IMR-90 (cell line): ENCODE measurements around the gene MMEL1. TPM values are rescaled to one million over a fixed set of nuclear protein-coding genes. Genes with fewer than 3 reads are reported as not detected.

Source experiments
- ATAC-seq: fragments of 200-7000 bp; cut with Tn5 transposase; 2 replicates; pipeline ENCODE4 v1.9.1; 2020; ENCODE audit warnings: low read depth, mild to moderate bottlenecking, moderate library complexity
- BruUV-seq: library from RNA; stranded (reverse); fragments of 400-500 nt; replicated peaks from 2 replicates; lab custom pipeline; 2021; lab: Mats Ljungman, UMichigan
- CTCF ChIA-PET: fragments of 300-600 bp; formaldehyde crosslinking; extraction: SDS; loops from one replicate; lab custom pipeline; 2021; ENCODE audit warnings: antibody characterized with exemption; lab: Yijun Ruan, JAX
- POLR2A ChIA-PET: fragments of 300-600 bp; sonication (Branson Sonifier 250); formaldehyde crosslinking; loops from one replicate; lab custom pipeline; 2022; ENCODE audit warnings: antibody characterized with exemption; ENCODE audit not compliant: unreplicated experiment; lab: Charles Lee
- DNase-seq: peaks from one replicate; pipeline ENCODE4 v3.0.0; 2013
- H2AFZ ChIP-seq: replicated peaks from 2 replicates; pipeline ENCODE3; 2013; ENCODE audit warnings: low read length, mild to moderate bottlenecking; ENCODE audit not compliant: poor library complexity
- H2AK5ac ChIP-seq: 2 replicates; pipeline ENCODE4 v1.6.1; 2013; ENCODE audit warnings: low read depth, low read length, inconsistent platforms
- H2AK9ac ChIP-seq: replicated peaks from 2 replicates; pipeline ENCODE3; 2013; ENCODE audit warnings: mild to moderate bottlenecking, low read depth, low read length, moderate library complexity; ENCODE audit not compliant: poor library complexity
- H2BK120ac ChIP-seq: 2 replicates; pipeline ENCODE4 v1.6.1; 2013; ENCODE audit warnings: low read depth, low read length, inconsistent platforms
- H2BK15ac ChIP-seq: 3 replicates; pipeline ENCODE4 v1.6.1; 2013; ENCODE audit warnings: low read depth, low read length, inconsistent platforms
- H2BK20ac ChIP-seq: 2 replicates; pipeline ENCODE4 v1.6.1; 2013; ENCODE audit warnings: low read depth, mild to moderate bottlenecking, inconsistent platforms, low read length, moderate library complexity
- H2BK5ac ChIP-seq: 2 replicates; pipeline ENCODE4 v1.6.1; 2013; ENCODE audit warnings: mild to moderate bottlenecking, low read depth, low read length, inconsistent platforms; ENCODE audit not compliant: poor library complexity, severe bottlenecking
- H3K14ac ChIP-seq: replicated peaks from 2 replicates; pipeline ENCODE4 v1.6.1; 2013; ENCODE audit warnings: low read depth, low read length, inconsistent platforms
- H3K18ac ChIP-seq: 2 replicates; pipeline ENCODE4 v1.6.1; 2013; ENCODE audit warnings: low read depth, low read length, control low read depth
- H3K23ac ChIP-seq: 2 replicates; pipeline ENCODE4 v1.6.1; 2013; ENCODE audit warnings: low read depth, low read length, inconsistent platforms
- H3K27ac ChIP-seq: 2 replicates; pipeline ENCODE4 v1.5.1; 2013; ENCODE audit warnings: mild to moderate bottlenecking, control low read depth, low read length; ENCODE audit not compliant: insufficient read depth
- H3K27me3 ChIP-seq: 2 replicates; pipeline ENCODE4 v1.6.1; 2013; ENCODE audit warnings: low read length; ENCODE audit not compliant: control insufficient read depth, insufficient read depth
- H3K36me3 ChIP-seq: 2 replicates; pipeline ENCODE4 v1.6.1; 2013; ENCODE audit warnings: low read length, mixed read lengths; ENCODE audit not compliant: control insufficient read depth, insufficient read depth
- H3K4ac ChIP-seq: 2 replicates; pipeline ENCODE4 v1.6.1; 2013; ENCODE audit warnings: low read depth, low read length, inconsistent platforms
- H3K4me1 ChIP-seq: 2 replicates; pipeline ENCODE4 v1.6.1; 2013; ENCODE audit warnings: low read length, mixed read lengths; ENCODE audit not compliant: control insufficient read depth, insufficient read depth
- H3K4me2 ChIP-seq: 2 replicates; pipeline ENCODE4 v1.6.1; 2013; ENCODE audit warnings: low read depth, mild to moderate bottlenecking, control low read depth, low read length, moderate library complexity
- H3K4me3 ChIP-seq: 2 replicates; pipeline ENCODE4 v1.5.1; 2013; ENCODE audit warnings: low read depth, mild to moderate bottlenecking, control low read depth, low read length, moderate library complexity; ENCODE audit not compliant: insufficient read depth
- H3K56ac ChIP-seq: 2 replicates; pipeline ENCODE4 v1.6.1; 2013; ENCODE audit warnings: low read length, inconsistent platforms; ENCODE audit not compliant: insufficient read depth; ENCODE audit errors: extremely low read depth
- H3K79me1 ChIP-seq, 2 experiments: 2 replicates each; pipeline ENCODE4 v1.6.1; 2013; ENCODE audit warnings: low read length in 2 of 2, inconsistent platforms in 1 of 2, low read depth in 1 of 2
- H3K9ac ChIP-seq: 2 replicates; pipeline ENCODE4 v1.6.1; 2013; ENCODE audit warnings: low read depth, low read length, control low read depth
- H3K9me1 ChIP-seq: 2 replicates; pipeline ENCODE4 v1.6.1; 2013; ENCODE audit warnings: low read length, inconsistent platforms; ENCODE audit not compliant: insufficient read depth
- H3K9me3 ChIP-seq: 2 replicates; pipeline ENCODE4 v1.6.1; 2013; ENCODE audit warnings: low read length; ENCODE audit not compliant: control insufficient read depth, insufficient read depth
- H4K20me1 ChIP-seq: 2 replicates; pipeline ENCODE4 v1.6.1; 2013; ENCODE audit warnings: low read length, inconsistent platforms; ENCODE audit not compliant: insufficient read depth
- H4K5ac ChIP-seq: 2 replicates; pipeline ENCODE4 v1.6.1; 2013; ENCODE audit warnings: mild to moderate bottlenecking, low read depth, low read length, control low read depth
- H4K8ac ChIP-seq, 2 experiments: 2 replicates each; pipeline ENCODE4 v1.6.1; 2013; ENCODE audit warnings: low read depth in 2 of 2, low read length in 2 of 2, control low read depth in 1 of 2, inconsistent platforms in 1 of 2
- H4K91ac ChIP-seq: 2 replicates; pipeline ENCODE4 v1.6.1; 2013; ENCODE audit warnings: low read depth, low read length, inconsistent platforms; ENCODE audit not compliant: insufficient read depth
- CEBPB ChIP-seq: IDR thresholded peaks from 2 replicates; pipeline ENCODE4 v1.6.1; 2012; ENCODE audit warnings: low read depth, low read length, improper control_type of control experiment
- CHD1 ChIP-seq: IDR thresholded peaks from 2 replicates; pipeline ENCODE4 v1.6.1; 2012; ENCODE audit warnings: low read depth, low read length, improper control_type of control experiment
- CTCF ChIP-seq: conservative IDR thresholded peaks from 2 replicates; pipeline ENCODE4 v1.5.1; 2012; ENCODE audit warnings: mild to moderate bottlenecking, low read depth, low read length, improper control_type of control experiment
- MAFK ChIP-seq: IDR thresholded peaks from 2 replicates; pipeline ENCODE4 v1.6.1; 2012; ENCODE audit warnings: low read depth, low read length, improper control_type of control experiment
- POLR2A ChIP-seq: IDR thresholded peaks from 2 replicates; pipeline ENCODE4 v1.6.1; 2012; ENCODE audit warnings: mild to moderate bottlenecking, low read depth, low read length
- RCOR1 ChIP-seq: IDR thresholded peaks from 2 replicates; pipeline ENCODE4 v1.6.1; 2012; ENCODE audit warnings: mild to moderate bottlenecking, low read length, improper control_type of control experiment; ENCODE audit not compliant: insufficient replicate concordance
- SMC3 ChIP-seq: fragments of 150-350 bp; IDR thresholded peaks from 2 replicates; pipeline ENCODE4 v1.6.1; 2016; ENCODE audit warnings: low read depth, mild to moderate bottlenecking, antibody characterized with exemption, low read length, moderate library complexity
- WGBS, 2 experiments: methylation state at CpG; one replicate each; pipeline versions ENCODE4 v1.1.5 to v1.1.7; 2013; ENCODE audit warnings: missing lambda C conversion rate in 2 of 2; ENCODE audit not compliant: insufficient read length in 1 of 2; ENCODE audit errors: extremely low coverage in 2 of 2; 5-methylcytosine and 5-hydroxymethylcytosine counted together
- dilution Hi-C: fragments of 300-500 bp; cut with HindIII; formaldehyde crosslinking; loops from one replicate; pipeline ENCODE4 v1.14.3; 2018; ENCODE audit warnings: low sequenced_read_pairs; ENCODE audit not compliant: unreplicated experiment
- in situ Hi-C: fragments of 300-500 bp; cut with MboI; formaldehyde crosslinking; loops from 3 replicates; pipeline ENCODE4 v1.14.3; 2019; ENCODE audit warnings: low sequenced_read_pairs, inconsistent platforms, mixed read lengths
- intact Hi-C: fragments of 100-400 bp; cut with micrococcal nuclease; formaldehyde crosslinking; loops from 2 replicates; pipeline ENCODE4 v1.10.0; 2022
- polyA plus RNA-seq, 3 experiments: library from polyadenylated mRNA; depleted of rRNA; stranded (reverse); fragments of >200 nt; gene quantifications; 2 replicates each; pipeline ENCODE4 v1.2.3, GENCODE V29; 2012; ENCODE audit warnings: low replicate concordance in 1 of 3
- total RNA-seq: library from RNA; depleted of rRNA; stranded (reverse); fragments of >200 nt; gene quantifications from 2 replicates; pipeline ENCODE4 v1.2.3, GENCODE V29; 2012

MMEL1 gene
- total and polyA plus RNA-seq, 2 of the 4 experiments (the other 2 are of a cell fraction) = under 0.01 to 0.12 TPM

GRCh38 chr1:2605509-2606395 is 27.1 kb downstream of the MMEL1 start:
- Histone ChIP-seq H3K9me1 (no peaks in the 10 kb centered on the region), H3K4me3 (no peak overlapping the region), H4K20me1 (no peaks in the 10 kb centered on the region), H3K79me1 (no peaks in the 10 kb centered on the region), H2BK15ac (no peak overlapping the region), H2BK5ac (no peak overlapping the region), H2BK20ac (no peak overlapping the region), H2AK9ac (no peak overlapping the region), H2AFZ (no peak overlapping the region), H4K5ac (no peak overlapping the region), H4K91ac (no peak overlapping the region), H4K8ac (no peak overlapping the region), H3K56ac (no peak overlapping the region), H3K4me2 (no peak overlapping the region), H2BK120ac (no peak overlapping the region), H3K23ac (no peak overlapping the region), H3K4ac (no peak overlapping the region), H3K27me3 (no peaks in the 10 kb centered on the region; the same call in 1 of the 2 replicates), H3K4me1 (no peaks in the 10 kb centered on the region), H2AK5ac (no peak overlapping the region), H3K9me3 (no peaks in the 10 kb centered on the region), H3K9ac (no peak overlapping the region), H3K18ac (no peak overlapping the region), H3K14ac (no peak overlapping the region), H3K36me3 (no peaks in the 10 kb centered on the region), H3K27ac (no peak overlapping the region)
- no TSS peak for BruUV-seq
- TF ChIP-seq POLR2A (no peak), CEBPB (no peak), RCOR1 (no peak), CHD1 (no peak), MAFK (no peak), CTCF (no peak), SMC3 (no peak)
- CTCF ChIA-PET = no interaction called here
- dilution Hi-C loops = no loop called here
- intact Hi-C loops = no loop called here
- WGBS, 2 experiments = 59% methylated on average over 21 of the region's 48 CpGs; no CpG with 5 or more reads in 1 of the 2 experiments
- POLR2A ChIA-PET = no interaction called here
- in situ Hi-C loops = no loop called here
- DNase-seq (no peak), ATAC-seq (no peak)
